ENCODE measurements around the gene SVEP1. TPM values are rescaled to one million over a fixed set of nuclear protein-coding genes. Genes with fewer than 3 reads are reported as not detected.

SVEP1 gene
- 34.8 and 40.9 TPM in 2 replicates for polyA plus RNA-seq (2011; rRNA removed)
- 84.2 and 94.7 TPM in 2 replicates for polyA minus RNA-seq (2011; rRNA and poly(A)+ RNA removed)

- no peaks in the 10 kb centered on the region; the same call in 1 of the 2 replicates for H3K9me3 ChIP-seq (ENCODE audit: control insufficient read depth, insufficient read depth, low read length)
- TF ChIP-seq CTCF (IDR thresholded peaks at IDR 0.05; ENCODE audit: low read depth, low read length) = no peak; the same call in 1 of the 2 replicates
- no peaks in the 10 kb centered on the region for H3K27me3 ChIP-seq (ENCODE audit: control insufficient read depth, insufficient read depth, low read length)
- ChIA-PET CTCF (interaction anchor here (0.7 kb wide), 1 partner anchor 162 kb away, joined by 3 read pairs; no protein-coding TSS in a partner anchor), POLR2A (interaction anchor here (0.5 to 2.8 kb wide), 12 partner anchors 8 to 323 kb away, joined by 3 to 22 read pairs (median 4); partner anchors contain the start of gene TXN)
- DNase-seq (ENCODE audit: low read depth, low spot score) = no peak
- H3K4me3 ChIP-seq (ENCODE audit: low read depth, low read length) = peak within 1 kb of the TSS; percentile 75
- H3K27ac ChIP-seq (ENCODE audit: low read depth, low read length) = peak within 1 kb of the TSS; percentile 82
These were observed at the start of gene SVEP1 for GRCh38 chr9:110579034-110579861. Gene SVEP1, minus strand, starts transcription at chr9:110579741. Its CDS starts 198 bp downstream, at chr9:110579543.

GRCh38 chr9:110626101-110626829, 46.7 kb upstream of the SVEP1 start:
- H3K27ac ChIP-seq (ENCODE audit: low read depth, low read length) = peak overlapping the region; percentile 91
- no peaks in the 10 kb centered on the region for H3K27me3 ChIP-seq (ENCODE audit: control insufficient read depth, insufficient read depth, low read length)
- POLR2A ChIA-PET = interaction anchor here (0.6 to 0.7 kb wide), 3 partner anchors 47 to 180 kb away, joined by 3 read pairs; no protein-coding TSS in a partner anchor
- CTCF ChIA-PET = interaction anchor here (0.7 kb wide), 1 partner anchor 671 kb away, joined by 3 read pairs; no protein-coding TSS in a partner anchor
- H3K4me3 ChIP-seq (ENCODE audit: low read depth, low read length) = no peak overlapping the region
- no peak for TF ChIP-seq CTCF (IDR thresholded peaks at IDR 0.05; ENCODE audit: low read depth, low read length)
- DNase-seq (ENCODE audit: low read depth, low spot score) = peak; percentile 81
- H3K9me3 ChIP-seq (ENCODE audit: control insufficient read depth, insufficient read depth, low read length) = no peaks in the 10 kb centered on the region

- DNase-seq (ENCODE audit: low read depth, low spot score) = no peak
- CTCF ChIA-PET = interaction anchor here (0.6 to 2.1 kb wide), 26 partner anchors 12 to 733 kb away, joined by 3 to 14 read pairs (median 4); no protein-coding TSS in a partner anchor
- POLR2A ChIA-PET = no interaction called here
- Histone ChIP-seq H3K9me3 (ENCODE audit: control insufficient read depth, insufficient read depth, low read length) (no peaks in the 10 kb centered on the region), H3K27me3 (ENCODE audit: control insufficient read depth, insufficient read depth, low read length) (no peaks in the 10 kb centered on the region), H3K27ac (ENCODE audit: low read depth, low read length) (no peak overlapping the region), H3K4me3 (ENCODE audit: low read depth, low read length) (no peak overlapping the region)
- TF ChIP-seq CTCF (IDR thresholded peaks at IDR 0.05; ENCODE audit: low read depth, low read length) = peak; percentile 68
These were observed 44.0 kb upstream of the SVEP1 start for GRCh38 chr9:110623462-110624025.

- Histone ChIP-seq H3K27me3 (ENCODE audit: control insufficient read depth, insufficient read depth, low read length) (no peaks in the 10 kb centered on the region), H3K4me3 (ENCODE audit: low read depth, low read length) (no peak overlapping the region), H3K9me3 (ENCODE audit: control insufficient read depth, insufficient read depth, low read length) (no peaks in the 10 kb centered on the region), H3K27ac (ENCODE audit: low read depth, low read length) (no peak overlapping the region)
- no peak for DNase-seq (ENCODE audit: low read depth, low spot score)
- POLR2A ChIA-PET = no interaction called here
- no peak for TF ChIP-seq CTCF (IDR thresholded peaks at IDR 0.05; ENCODE audit: low read depth, low read length)
- CTCF ChIA-PET = interaction anchor here (1.0 to 2.1 kb wide), 5 partner anchors 11 to 434 kb away, joined by 4 to 7 read pairs (median 6); no protein-coding TSS in a partner anchor
These were observed 42.8 kb upstream of the SVEP1 start for GRCh38 chr9:110622368-110622767.
